Measurements from ENCODE around the gene CDCA8. TPM values are rescaled to one million over a fixed set of nuclear protein-coding genes. Genes with fewer than 3 reads are reported as not detected.

CDCA8 gene
- total and polyA plus RNA-seq, 7 donors, result under 0.01 to 21.4 (median 2.7) TPM; not detected in 1

- no peaks in the 10 kb centered on the region for H3K36me3 ChIP-seq
- H3K9me3 ChIP-seq, result no peaks in the 10 kb centered on the region
- no peak overlapping the region for H3K4me3 ChIP-seq
- peaks cover 0 to 15% (median 4%) of the 10 kb centered on the region in 3 donors for H3K27me3 ChIP-seq
- TF ChIP-seq EP300 (IDR thresholded peaks at IDR 0.05), result peak in 1 of 4 donors; percentile 9
- TF ChIP-seq CTCF (IDR thresholded peaks at IDR 0.05), result no peak
- no peak for TF ChIP-seq POLR2A (IDR thresholded peaks at IDR 0.05)
- peak; percentile 33 to 73 (median 64) for TF ChIP-seq POLR2AphosphoS5 (IDR thresholded peaks at IDR 0.05)
- 35 to 36% methylated on average over 14 of the region's 14 CpGs for WGBS, 2 donors
- intact Hi-C loops (cut with DNase I), result loop anchor here (2.0 kb wide), 1 partner anchor 72 kb away; no protein-coding TSS in a partner anchor
- H3K27ac ChIP-seq, result peak overlapping the region in 3 of 4 donors; percentile 42 to 66 (median 64)
- peak; percentile 83 for DNase-seq
- H3K4me1 ChIP-seq, result peaks cover 0 to 29% (median 25%) of the 10 kb centered on the region in 4 donors
These were observed 15.8 kb upstream of the CDCA8 start for GRCh38 chr1:37676281-37677142.

GRCh38 chr1:37677143-37677439, 15.2 kb upstream of the CDCA8 start:
- no peak for DNase-seq
- Histone ChIP-seq H3K27ac (peak overlapping the region in 2 of 4 donors; percentile 64 to 66), H3K4me1 (peaks cover 0 to 30% (median 25%) of the 10 kb centered on the region in 4 donors), H3K36me3 (no peaks in the 10 kb centered on the region), H3K4me3 (no peak overlapping the region), H3K27me3 (peaks cover 0 to 10% (median 0%) of the 10 kb centered on the region in 3 donors), H3K9me3 (no peaks in the 10 kb centered on the region)
- 71 to 74% methylated on average over 4 of the region's 4 CpGs for WGBS, 2 donors
- intact Hi-C loops (cut with DNase I), result loop anchor here (2.0 kb wide), 1 partner anchor 72 kb away; no protein-coding TSS in a partner anchor
- TF ChIP-seq POLR2A (IDR thresholded peaks at IDR 0.05), result no peak
- no peak for TF ChIP-seq EP300 (IDR thresholded peaks at IDR 0.05)
- no peak for TF ChIP-seq CTCF (IDR thresholded peaks at IDR 0.05)
- no peak for TF ChIP-seq POLR2AphosphoS5 (IDR thresholded peaks at IDR 0.05)

- no peak for DNase-seq
- WGBS, 2 donors, result 87 to 90% methylated on average over 5 of the region's 5 CpGs
- TF ChIP-seq POLR2A (IDR thresholded peaks at IDR 0.05) (no peak), POLR2AphosphoS5 (IDR thresholded peaks at IDR 0.05) (no peak), CTCF (IDR thresholded peaks at IDR 0.05) (no peak), EP300 (IDR thresholded peaks at IDR 0.05) (no peak)
- H3K27ac ChIP-seq, result no peak overlapping the region
- no peaks in the 10 kb centered on the region for H3K9me3 ChIP-seq
- intact Hi-C loops (cut with DNase I), result loop anchor here (2.0 kb wide), 1 partner anchor 73 kb away; no protein-coding TSS in a partner anchor
- H3K36me3 ChIP-seq, result peaks cover 0 to 3% (median 2%) of the 10 kb centered on the region in 4 donors
- peaks cover 0 to 3% (median 0%) of the 10 kb centered on the region in 3 donors for H3K27me3 ChIP-seq
- H3K4me1 ChIP-seq, result peaks cover 0 to 33% (median 25%) of the 10 kb centered on the region in 4 donors
- no peak overlapping the region for H3K4me3 ChIP-seq
These were observed 14.5 kb upstream of the CDCA8 start for GRCh38 chr1:37677808-37678207.

GRCh38 chr1:37680933-37681332, 11.4 kb upstream of the CDCA8 start:
- H3K9me3 ChIP-seq, result no peaks in the 10 kb centered on the region
- peaks cover 6 to 34% (median 26%) of the 10 kb centered on the region in 4 donors for H3K36me3 ChIP-seq
- H3K4me1 ChIP-seq, result peaks cover 0 to 23% (median 16%) of the 10 kb centered on the region in 4 donors
- no peak overlapping the region for H3K4me3 ChIP-seq
- intact Hi-C loops (cut with DNase I), result loop anchor here (5.0 kb wide), 1 partner anchor 119 kb away; no protein-coding TSS in a partner anchor
- WGBS, 2 donors, result 81 to 90% methylated on average over 3 of the region's 3 CpGs
- TF ChIP-seq POLR2A (IDR thresholded peaks at IDR 0.05), result no peak
- no peak for TF ChIP-seq EP300 (IDR thresholded peaks at IDR 0.05)
- TF ChIP-seq CTCF (IDR thresholded peaks at IDR 0.05), result no peak
- no peak for DNase-seq
- H3K27me3 ChIP-seq, result no peaks in the 10 kb centered on the region
- H3K27ac ChIP-seq, result no peak overlapping the region
